Endothelial cell (in vitro differentiated cells): ENCODE measurements around the gene RNF5. TPM values are rescaled to one million over a fixed set of nuclear protein-coding genes. Genes with fewer than 3 reads are reported as not detected.
A peak's percentile ranks its signal among the peaks of the same experiment; 100 is the strongest.

ENCODE experiments used
- DNase-seq: peaks from one replicate; pipeline ENCODE4 v3.0.0; 2021; ENCODE audit warnings: low spot score
- H3K27ac Mint-ChIP-seq: one replicate; pipeline ENCODE4 v1.8.0; 2021; ENCODE audit warnings: mixed read lengths, inconsistent platforms; ENCODE audit not compliant: unreplicated experiment
- H3K27me3 Mint-ChIP-seq: one replicate; pipeline ENCODE4 v1.8.0; 2021; ENCODE audit warnings: mild to moderate bottlenecking, moderate library complexity, mixed read lengths, inconsistent platforms; ENCODE audit not compliant: unreplicated experiment
- H3K36me3 Mint-ChIP-seq: one replicate; pipeline ENCODE4 v1.8.0; 2021; ENCODE audit warnings: mild to moderate bottlenecking, low read depth, mixed read lengths, inconsistent platforms; ENCODE audit not compliant: unreplicated experiment
- H3K4me1 Mint-ChIP-seq: one replicate; pipeline ENCODE4 v1.8.0; 2021; ENCODE audit warnings: mild to moderate bottlenecking, mixed read lengths, inconsistent platforms; ENCODE audit not compliant: unreplicated experiment
- H3K4me3 Mint-ChIP-seq: one replicate; pipeline ENCODE4 v1.8.0; 2021; ENCODE audit warnings: mild to moderate bottlenecking, mixed read lengths, inconsistent platforms; ENCODE audit not compliant: unreplicated experiment
- H3K9me3 Mint-ChIP-seq: one replicate; pipeline ENCODE4 v1.8.0; 2021; ENCODE audit warnings: mixed read lengths, inconsistent platforms; ENCODE audit not compliant: unreplicated experiment
- long read RNA-seq: library from polyadenylated mRNA; unstranded; transcript quantifications from one replicate; pipeline ENCODE4 v2.0.0, GENCODE V29; 2020; ENCODE audit not compliant: unreplicated experiment
- total RNA-seq: library from RNA; stranded (reverse); fragmentation: NEBNext Ultra II Directional; extraction: Animal tissue kit (Norgen Biotek cat#: 25700); gene quantifications from one replicate; pipeline ENCODE4 v1.2.1, GENCODE V29; 2021; ENCODE audit not compliant: unreplicated experiment
- TF ChIP-seq, protein P1 (sequence below): fragments of 200-600 bp; sonication (generic); IDR thresholded peaks from one replicate; pipeline ENCODE4 v1.5.0; 2021; ENCODE audit warnings: antibody characterized with exemption; ENCODE audit not compliant: unreplicated experiment

RNF5 gene, protein sequence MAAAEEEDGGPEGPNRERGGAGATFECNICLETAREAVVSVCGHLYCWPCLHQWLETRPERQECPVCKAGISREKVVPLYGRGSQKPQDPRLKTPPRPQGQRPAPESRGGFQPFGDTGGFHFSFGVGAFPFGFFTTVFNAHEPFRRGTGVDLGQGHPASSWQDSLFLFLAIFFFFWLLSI
- total RNA-seq = 44.4 TPM
- long read RNA-seq = 0 reads

DNA sequence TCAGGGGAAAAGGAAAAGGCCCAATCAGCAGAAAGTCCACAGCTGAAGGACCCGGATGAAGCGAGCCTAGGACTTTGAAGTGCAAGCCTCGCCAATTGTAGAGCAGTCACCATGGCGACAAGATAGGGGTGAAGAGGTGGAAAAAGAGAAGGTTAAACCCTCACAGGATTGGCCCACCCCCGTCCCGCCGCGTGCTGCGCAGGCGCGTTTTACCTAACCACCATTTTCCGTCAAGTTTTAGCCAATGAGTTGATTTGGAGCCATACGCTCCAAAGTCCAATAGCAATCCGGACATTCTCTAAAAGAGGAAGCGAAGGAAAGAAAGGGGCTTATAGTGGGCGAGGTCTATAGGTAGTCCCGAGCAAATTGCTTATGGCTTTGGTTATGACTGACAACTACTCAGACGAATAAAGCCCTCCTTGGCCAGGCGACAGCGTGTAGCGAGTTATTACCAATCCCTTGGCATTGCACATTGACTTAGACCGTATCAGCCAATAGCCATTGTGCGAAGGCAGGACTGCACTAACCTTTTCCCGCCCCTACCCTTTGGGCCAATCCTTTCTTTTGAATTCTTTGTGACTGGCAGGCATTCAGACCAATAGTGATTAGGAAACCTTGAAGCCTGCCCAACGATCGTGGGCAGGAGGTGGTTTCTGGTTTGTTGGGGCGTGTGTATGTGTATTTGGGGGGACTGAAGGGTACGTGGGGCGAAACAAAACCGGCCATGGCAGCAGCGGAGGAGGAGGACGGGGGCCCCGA is at the start of gene RNF5:
TSS of gene RNF5 (plus strand) at position 618 of the 759 bp plus-strand sequence. CDS start at position 725, 107 bp downstream.
- peak; percentile 82 for DNase-seq
- Mint-ChIP-seq H3K4me1 (peaks cover 68% of the 10 kb centered on the region), H3K4me3 (peak within 1 kb of the TSS; percentile 98), H3K27ac (peak within 1 kb of the TSS; percentile 95), H3K9me3 (no peaks in the 10 kb centered on the region), H3K27me3 (peaks cover 12% of the 10 kb centered on the region), H3K36me3 (peaks cover 7% of the 10 kb centered on the region)
- TF ChIP-seq, protein P1, sequence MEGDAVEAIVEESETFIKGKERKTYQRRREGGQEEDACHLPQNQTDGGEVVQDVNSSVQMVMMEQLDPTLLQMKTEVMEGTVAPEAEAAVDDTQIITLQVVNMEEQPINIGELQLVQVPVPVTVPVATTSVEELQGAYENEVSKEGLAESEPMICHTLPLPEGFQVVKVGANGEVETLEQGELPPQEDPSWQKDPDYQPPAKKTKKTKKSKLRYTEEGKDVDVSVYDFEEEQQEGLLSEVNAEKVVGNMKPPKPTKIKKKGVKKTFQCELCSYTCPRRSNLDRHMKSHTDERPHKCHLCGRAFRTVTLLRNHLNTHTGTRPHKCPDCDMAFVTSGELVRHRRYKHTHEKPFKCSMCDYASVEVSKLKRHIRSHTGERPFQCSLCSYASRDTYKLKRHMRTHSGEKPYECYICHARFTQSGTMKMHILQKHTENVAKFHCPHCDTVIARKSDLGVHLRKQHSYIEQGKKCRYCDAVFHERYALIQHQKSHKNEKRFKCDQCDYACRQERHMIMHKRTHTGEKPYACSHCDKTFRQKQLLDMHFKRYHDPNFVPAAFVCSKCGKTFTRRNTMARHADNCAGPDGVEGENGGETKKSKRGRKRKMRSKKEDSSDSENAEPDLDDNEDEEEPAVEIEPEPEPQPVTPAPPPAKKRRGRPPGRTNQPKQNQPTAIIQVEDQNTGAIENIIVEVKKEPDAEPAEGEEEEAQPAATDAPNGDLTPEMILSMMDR = no peak

DNA sequence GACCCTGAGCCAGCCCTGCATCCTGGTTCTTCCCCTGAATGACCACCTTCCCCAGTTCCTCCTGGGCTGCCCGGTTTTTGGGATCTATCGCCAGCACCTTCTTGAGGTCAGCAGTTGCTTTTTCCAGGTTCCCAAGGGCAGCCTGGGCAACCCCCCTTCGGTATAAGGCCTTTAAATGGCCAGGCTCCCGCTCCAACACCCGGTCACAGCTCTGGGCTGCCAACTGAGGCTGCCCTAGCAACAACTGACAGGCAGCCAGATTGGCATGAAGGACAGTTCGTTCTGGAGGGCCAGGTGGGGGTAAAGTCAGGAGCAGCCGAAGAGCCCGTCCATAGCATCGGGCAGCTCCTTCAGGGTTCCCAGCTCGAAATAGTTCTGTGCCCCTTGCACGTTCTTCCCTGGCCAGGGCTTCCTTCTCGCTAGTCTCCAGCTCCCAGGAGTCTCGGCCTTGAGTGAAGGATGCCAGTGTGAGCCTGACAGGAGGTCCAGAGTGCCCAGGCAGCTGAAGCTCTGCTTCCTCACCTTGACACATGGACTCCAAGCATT is 49.4 kb upstream of the RNF5 start:
- Mint-ChIP-seq H3K4me3 (peak overlapping the region; percentile 98), H3K27me3 (peaks cover 6% of the 10 kb centered on the region), H3K36me3 (peaks cover 12% of the 10 kb centered on the region), H3K27ac (peak overlapping the region; percentile 97), H3K9me3 (no peaks in the 10 kb centered on the region), H3K4me1 (peaks cover 34% of the 10 kb centered on the region)
- TF ChIP-seq, protein P1 = no peak
- DNase-seq = no peak

DNA sequence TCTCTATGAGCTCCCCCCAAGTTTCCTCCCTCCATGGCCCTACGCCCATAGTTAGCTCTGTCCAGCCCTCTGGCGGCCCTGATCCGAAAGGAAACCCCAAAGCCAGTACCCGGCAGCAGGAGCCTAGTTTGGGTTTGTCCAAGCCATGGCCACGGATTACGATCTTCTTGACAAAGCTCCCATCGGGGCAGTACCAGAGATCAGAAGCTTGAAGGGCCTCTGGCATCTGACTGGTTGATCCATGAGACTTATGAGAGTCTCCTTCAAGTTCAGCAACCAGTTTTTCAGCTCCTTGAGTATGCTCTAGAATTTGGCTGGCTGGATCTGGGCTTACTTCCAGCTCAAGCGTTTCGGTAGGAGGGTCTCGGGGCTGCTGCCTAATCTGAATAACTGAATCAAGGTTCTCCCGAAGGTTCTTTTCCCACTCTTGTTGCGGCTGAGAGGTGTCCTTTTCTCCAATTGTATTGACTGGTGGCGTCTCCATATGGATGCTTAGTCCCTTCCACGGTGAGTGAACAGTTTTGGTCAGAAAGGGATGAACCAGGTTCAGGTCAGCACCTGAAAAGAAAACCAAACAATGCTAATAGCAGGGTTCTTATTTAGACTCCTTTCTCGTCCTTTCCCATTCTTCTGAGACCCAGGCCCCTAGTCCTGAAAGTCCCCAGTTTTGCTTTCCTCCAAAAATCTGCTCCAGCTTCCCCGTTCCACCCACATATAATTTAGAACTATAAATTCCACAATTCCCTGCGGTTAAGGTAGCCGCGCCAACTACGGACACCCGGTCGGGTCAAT is 48.7 kb upstream of the RNF5 start:
- H3K4me3 Mint-ChIP-seq = peak overlapping the region; percentile 91
- H3K9me3 Mint-ChIP-seq = no peaks in the 10 kb centered on the region
- peaks cover 6% of the 10 kb centered on the region for H3K27me3 Mint-ChIP-seq
- DNase-seq = no peak
- TF ChIP-seq, protein P1 = no peak
- peak overlapping the region; percentile 86 for H3K27ac Mint-ChIP-seq
- H3K36me3 Mint-ChIP-seq = peaks cover 7% of the 10 kb centered on the region
- H3K4me1 Mint-ChIP-seq = peaks cover 31% of the 10 kb centered on the region

DNA sequence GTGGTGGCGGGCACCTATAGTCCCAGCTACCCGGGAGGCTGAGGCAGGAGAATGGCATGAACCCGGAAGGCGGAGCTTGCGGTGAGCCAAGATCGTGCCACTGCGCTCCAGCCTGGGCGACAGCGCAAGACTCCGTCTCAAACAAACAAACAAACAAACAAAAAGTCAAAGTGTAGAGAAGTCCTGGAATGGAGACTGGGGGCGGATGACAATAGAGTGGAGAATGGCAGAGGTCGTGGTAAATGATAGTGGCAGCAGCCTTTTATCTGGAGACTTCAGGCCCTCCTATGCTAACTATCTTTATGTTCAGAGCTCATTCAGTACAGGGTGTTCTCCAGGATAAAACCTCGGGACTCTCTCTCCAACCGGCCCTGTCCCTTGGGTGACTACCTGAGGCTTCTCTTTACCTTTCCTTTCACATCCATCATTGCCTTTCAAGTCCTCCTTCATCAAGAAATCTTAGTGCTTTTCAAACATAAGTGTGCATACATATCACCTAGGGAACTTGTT is 46.7 kb upstream of the RNF5 start:
- DNase-seq = no peak
- peak overlapping the region; percentile 31 for H3K4me3 Mint-ChIP-seq
- peaks cover 23% of the 10 kb centered on the region for H3K4me1 Mint-ChIP-seq
- no peaks in the 10 kb centered on the region for H3K36me3 Mint-ChIP-seq
- H3K27ac Mint-ChIP-seq = peak overlapping the region; percentile 20
- H3K27me3 Mint-ChIP-seq = peaks cover 6% of the 10 kb centered on the region
- TF ChIP-seq, protein P1 = no peak
- no peaks in the 10 kb centered on the region for H3K9me3 Mint-ChIP-seq
